Kasumi-1 (cell line): Measurements from ENCODE around the gene AKNA.
A peak's percentile ranks its signal among the peaks of the same experiment; 100 is the strongest.

Experiments
- DNase-seq, 2 experiments: peaks; one replicate each; lab custom pipeline; 2025; lab: John Stamatoyannopoulos, UW

AKNA gene

GRCh38 chr9:114376586-114377445 is 11.0 kb downstream of the AKNA start:
- DNase-seq = no peak

- DNase-seq = no peak
Observed at GRCh38 chr9:114375386-114376175, 12.2 kb downstream of the AKNA start.

- DNase-seq = no peak
Observed at GRCh38 chr9:114374936-114375335, 12.8 kb downstream of the AKNA start.

- DNase-seq = no peak
Observed at GRCh38 chr9:114373960-114374730, 13.6 kb downstream of the AKNA start.

- DNase-seq = peak; percentile 99
Observed at GRCh38 chr9:114372921-114373448, 14.8 kb downstream of the AKNA start.

GRCh38 chr9:114371973-114372917 is 15.5 kb downstream of the AKNA start:
- peak; percentile 91 to 93 for DNase-seq

- no peak for DNase-seq
Observed at GRCh38 chr9:114371343-114371944, 16.3 kb downstream of the AKNA start.

GRCh38 chr9:114370968-114371320 is 16.8 kb downstream of the AKNA start:
- DNase-seq = no peak

- DNase-seq = no peak
Observed at GRCh38 chr9:114370251-114370967, 17.4 kb downstream of the AKNA start.

GRCh38 chr9:114369216-114370130 is 18.3 kb downstream of the AKNA start:
- DNase-seq = no peak

- no peak for DNase-seq
Observed at GRCh38 chr9:114367772-114368569, 19.8 kb downstream of the AKNA start.

GRCh38 chr9:114367366-114367765 is 20.4 kb downstream of the AKNA start:
- no peak for DNase-seq

GRCh38 chr9:114366334-114367128 is 21.3 kb downstream of the AKNA start:
- peak; percentile 58 to 67 for DNase-seq

- no peak for DNase-seq
Observed at GRCh38 chr9:114365194-114365593, 22.6 kb downstream of the AKNA start.

- peak; percentile 73 to 75 for DNase-seq
Observed at GRCh38 chr9:114364134-114365041, 23.4 kb downstream of the AKNA start.

GRCh38 chr9:114363424-114363823 is 24.4 kb downstream of the AKNA start:
- DNase-seq = no peak
